ENCODE measurements around the gene ERF. TPM values are rescaled to one million over a fixed set of nuclear protein-coding genes. Genes with fewer than 3 reads are reported as not detected.

ERF gene
- total RNA-seq, 1 experiment from 2014 or later: 79.1 TPM

GRCh38 chr19:42245231-42245630 lies 9.7 kb downstream of the ERF start:
- peak overlapping the region; percentile 88; the same call in 1 of the 2 replicates for H3K4me3 ChIP-seq
- H3K27ac ChIP-seq: no peak overlapping the region
- intact Hi-C loops (cut with micrococcal nuclease; ENCODE audit: unreplicated experiment): no loop called here

DNA sequence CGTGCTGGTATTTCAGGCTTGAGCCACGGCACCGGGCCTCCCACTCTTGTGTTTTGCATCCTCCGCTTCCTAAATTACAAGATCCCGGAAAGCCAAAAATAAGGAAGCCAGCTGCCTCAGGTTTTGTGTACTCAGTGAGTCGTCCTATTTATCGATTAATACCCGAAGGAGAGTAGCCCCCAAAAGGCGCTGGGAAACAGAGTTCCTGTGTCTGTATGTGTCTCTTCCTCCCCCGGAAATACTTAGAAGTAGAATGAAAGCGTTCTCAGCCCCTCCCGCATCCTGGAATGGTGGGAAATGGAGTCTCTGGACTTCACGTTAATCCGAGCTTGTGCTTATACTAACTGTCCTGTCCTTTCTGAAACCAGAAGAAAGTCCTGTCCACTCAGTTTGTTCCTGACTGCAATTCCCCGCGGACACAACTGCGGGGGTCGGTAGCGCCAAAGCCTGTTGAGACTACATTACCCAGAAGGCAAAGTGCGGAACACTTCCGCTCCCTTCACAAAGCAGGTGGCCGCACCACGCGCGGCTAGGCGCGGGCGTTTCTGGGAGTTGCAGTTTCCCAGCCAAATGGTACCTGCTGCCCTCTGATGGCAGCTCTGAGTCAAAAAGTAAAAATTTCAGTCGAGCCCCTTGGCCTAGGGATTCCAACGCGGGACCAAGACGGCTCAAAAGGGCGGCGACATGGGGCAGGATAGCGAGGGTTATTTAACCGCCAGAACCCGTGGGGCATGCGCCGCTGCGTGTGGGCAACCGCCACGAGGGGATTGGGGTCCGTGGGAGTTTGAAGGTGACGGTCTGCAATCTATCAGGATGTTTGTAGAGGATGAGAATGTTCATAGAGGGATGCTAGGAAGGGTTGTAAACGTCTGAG lies 10.3 kb downstream of the ERF start:
- H3K4me2 ChIP-seq: peak overlapping the region; percentile 65
- no peaks in the 10 kb centered on the region; the same call in 1 of the 2 replicates for H4K20me1 ChIP-seq (ENCODE audit: insufficient read depth)
- ChIA-PET CTCF (interaction anchor here (0.6 to 0.9 kb wide), 3 partner anchors 52 to 210 kb away, joined by 3 to 16 read pairs (median 3); no protein-coding TSS in a partner anchor), POLR2A (ENCODE audit: unreplicated experiment) (interaction anchor here (0.6 to 1.6 kb wide), 2 partner anchors 37 to 83 kb away, joined by 3 to 16 read pairs; no protein-coding TSS in a partner anchor)
- intact Hi-C loops (cut with micrococcal nuclease; ENCODE audit: unreplicated experiment): loop anchor here (1.0 to 5.0 kb wide), 4 partner anchors 9 to 188 kb away; no protein-coding TSS in a partner anchor
- peak overlapping the region; percentile 78 for H2AFZ ChIP-seq
- no peaks in the 10 kb centered on the region for H3K9me3 ChIP-seq (ENCODE audit: insufficient read depth, low read depth)
- no peaks in the 10 kb centered on the region for H3K27me3 ChIP-seq (ENCODE audit: insufficient read depth, low read depth)
- DNase-seq: peak; percentile 88 to 91
- H3K9me2 ChIP-seq (ENCODE audit: insufficient read depth): no peaks in the 10 kb centered on the region
- peaks cover 17% of the 10 kb centered on the region for H3K4me1 ChIP-seq (replicated peaks; ENCODE audit: insufficient read depth)
- H3F3A ChIP-seq (ENCODE audit: insufficient read depth, low read depth): peaks cover 19% of the 10 kb centered on the region
- no peaks in the 10 kb centered on the region for H3K36me3 ChIP-seq (ENCODE audit: low read depth)
- peak overlapping the region; percentile 35 for H3K27ac ChIP-seq
- H3K4me3 ChIP-seq: peak overlapping the region; percentile 88
- H3K79me2 ChIP-seq (ENCODE audit: low read depth): peaks cover 35% of the 10 kb centered on the region
- no TSS peak for BruUV-seq (replicated peaks)
- TF ChIP-seq EZH2 (IDR thresholded peaks at IDR 0.05; ENCODE audit: low read depth): no peak
- TF ChIP-seq CTCF (conservative IDR thresholded peaks at IDR 0.05): peak; percentile 66

More at GRCh38 chr19:42245231-42245630, 9.7 kb downstream of the ERF start:
- no peak overlapping the region for H2AFZ ChIP-seq
- H4K20me1 ChIP-seq (ENCODE audit: insufficient read depth): peaks cover 6% of the 10 kb centered on the region; the same call in 1 of the 2 replicates
- no peaks in the 10 kb centered on the region for H3K36me3 ChIP-seq (ENCODE audit: low read depth)
- BruUV-seq (replicated peaks): no TSS peak
- H3F3A ChIP-seq (ENCODE audit: insufficient read depth, low read depth): peaks cover 23% of the 10 kb centered on the region
- peak overlapping the region; percentile 65 for H3K4me2 ChIP-seq
- ChIA-PET CTCF (interaction anchor here (0.6 kb wide), 1 partner anchor 36 kb away, joined by 5 read pairs; no protein-coding TSS in a partner anchor), POLR2A (ENCODE audit: unreplicated experiment) (interaction anchor here (0.6 kb wide), 1 partner anchor 82 kb away, joined by 3 read pairs; no protein-coding TSS in a partner anchor)
- H3K27me3 ChIP-seq (ENCODE audit: insufficient read depth, low read depth): no peaks in the 10 kb centered on the region
- H3K9me3 ChIP-seq (ENCODE audit: insufficient read depth, low read depth): no peaks in the 10 kb centered on the region
- TF ChIP-seq CTCF (conservative IDR thresholded peaks at IDR 0.05) (no peak), EZH2 (IDR thresholded peaks at IDR 0.05; ENCODE audit: low read depth) (no peak)
- no peak for DNase-seq
- no peaks in the 10 kb centered on the region for H3K9me2 ChIP-seq (ENCODE audit: insufficient read depth)
- peaks cover 17% of the 10 kb centered on the region for H3K4me1 ChIP-seq (replicated peaks; ENCODE audit: insufficient read depth)
- H3K79me2 ChIP-seq (ENCODE audit: low read depth): peaks cover 28% of the 10 kb centered on the region

Measured in PC-9 (cell line).